Epidermal melanocyte (primary cell): ENCODE data around the gene PROM2.

Source experiments
- DNase-seq: peaks from one replicate; pipeline ENCODE4 v3.0.0; 2011; ENCODE audit warnings: low spot score; ENCODE audit not compliant: insufficient read length

Gene PROM2

GRCh38 chr2:95320986-95321767 lies 46.9 kb downstream of the PROM2 start:
- no peak for DNase-seq

GRCh38 chr2:95323347-95324155 lies 49.3 kb downstream of the PROM2 start:
- DNase-seq, result no peak

- DNase-seq, result no peak
These were observed 50.8 kb downstream of the PROM2 start for GRCh38 chr2:95325026-95325425.

- no peak for DNase-seq
These were observed 51.6 kb downstream of the PROM2 start for GRCh38 chr2:95325590-95326432.

GRCh38 chr2:95326433-95327140 lies 52.3 kb downstream of the PROM2 start:
- no peak for DNase-seq

GRCh38 chr2:95327861-95328260 lies 53.6 kb downstream of the PROM2 start:
- DNase-seq, result no peak

GRCh38 chr2:95328358-95329125 lies 54.3 kb downstream of the PROM2 start:
- no peak for DNase-seq

- DNase-seq, result no peak
These were observed 55.2 kb downstream of the PROM2 start for GRCh38 chr2:95329401-95329800.

- no peak for DNase-seq
These were observed 55.9 kb downstream of the PROM2 start for GRCh38 chr2:95329891-95330793.

- DNase-seq, result no peak
These were observed 56.6 kb downstream of the PROM2 start for GRCh38 chr2:95330794-95331338.

- no peak for DNase-seq
These were observed 57.4 kb downstream of the PROM2 start for GRCh38 chr2:95331606-95332005.

- no peak for DNase-seq
These were observed 57.8 kb downstream of the PROM2 start for GRCh38 chr2:95332036-95332435.

- DNase-seq, result no peak
These were observed 58.8 kb downstream of the PROM2 start for GRCh38 chr2:95333056-95333455.

GRCh38 chr2:95333888-95334338 lies 59.7 kb downstream of the PROM2 start:
- DNase-seq, result peak; percentile 89

GRCh38 chr2:95334916-95335641 lies 60.8 kb downstream of the PROM2 start:
- DNase-seq, result no peak

- DNase-seq, result no peak
These were observed 62.2 kb downstream of the PROM2 start for GRCh38 chr2:95336406-95336805.

GRCh38 chr2:95337829-95338228 lies 63.6 kb downstream of the PROM2 start:
- DNase-seq, result no peak
